ENCODE results near the gene DUOX2. TPM values are rescaled to one million over a fixed set of nuclear protein-coding genes. Genes with fewer than 3 reads are reported as not detected.
"Not testable (repeated sequence)": the region's sequence is repeated elsewhere in the genome, so short reads cannot be mapped to it uniquely, and the experiment has no call there.

DUOX2 gene
- total RNA-seq, 1 experiment from 2014 or later = 0.99 TPM

GRCh38 chr15:45042859-45043258 lies 71.1 kb downstream of the DUOX2 start:
- intact Hi-C loops (cut with micrococcal nuclease; ENCODE audit: unreplicated experiment) = not testable (repeated sequence)

More at GRCh38 chr15:45042859-45043258, 71.1 kb downstream of the DUOX2 start:
- H3K4me1 ChIP-seq (ENCODE audit: insufficient read depth, low read length, poor library complexity, severe bottlenecking) = peaks cover 12% of the 10 kb centered on the region
- H3K27me3 ChIP-seq (replicated peaks; ENCODE audit: insufficient read depth, low read depth, low read length, poor library complexity); H3K9me3 ChIP-seq (ENCODE audit: low read depth, low read length, poor library complexity, severe bottlenecking); BruUV-seq (replicated peaks); H3K4me3 ChIP-seq (ENCODE audit: low read depth, low read length, poor library complexity, severe bottlenecking); H3K27ac ChIP-seq (ENCODE audit: low read depth, low read length, poor library complexity, severe bottlenecking); POLR2A ChIA-PET (ENCODE audit: low non-redundant PET); CTCF ChIA-PET; DNase-seq (ENCODE audit: low spot score): not testable (repeated sequence)
- H3K36me3 ChIP-seq (ENCODE audit: insufficient read depth, low read length, poor library complexity, severe bottlenecking) = peaks cover 39% of the 10 kb centered on the region

Other genes starting within 250 kb of the DUOX2 start
- not detected in 2 replicates for gene TERB2, start 157.5 kb downstream of the DUOX2 start, total RNA-seq (2021)
- gene SORD, start 91.0 kb downstream of the DUOX2 start, total RNA-seq (2021) = 252 and 286 TPM in 2 replicates
- gene DUOXA2, start 154 bp upstream of the DUOX2 start, total RNA-seq (2021) = not detected in 2 replicates
- 0.95 and 1.1 TPM in 2 replicates for gene DUOXA1, start 15.7 kb upstream of the DUOX2 start, total RNA-seq (2021)
- gene DUOX1, start 15.8 kb upstream of the DUOX2 start, total RNA-seq (2021) = 1.4 and 1.7 TPM in 2 replicates
- 42.9 and 43.2 TPM in 2 replicates for gene SHF, start 73.8 kb upstream of the DUOX2 start, total RNA-seq (2021)
- gene SLC28A2, start 138.1 kb upstream of the DUOX2 start, total RNA-seq (2021) = not detected in 2 replicates